WTC11 (cell line): ENCODE data around the gene DCP1A.
"Not testable (repeated sequence)": the region's sequence is repeated elsewhere in the genome, so short reads cannot be mapped to it uniquely, and the experiment has no call there.

Experiments
- CBFB ChIP-seq: sonication (generic); formaldehyde crosslinking; IDR thresholded peaks from 2 replicates; pipeline ENCODE4 v1.8.1; 2022; ENCODE audit warnings: mild to moderate bottlenecking, low read depth, missing genetic modification reagents
- FOXP1 ChIP-seq: sonication (generic); formaldehyde crosslinking; IDR thresholded peaks from 2 replicates; pipeline ENCODE4 v1.8.0; 2022; ENCODE audit warnings: missing genetic modification reagents, mild to moderate bottlenecking, moderate library complexity, borderline replicate concordance
- JUN ChIP-seq: sonication (generic); formaldehyde crosslinking; IDR thresholded peaks from 2 replicates; pipeline ENCODE4 v1.8.0; 2023; ENCODE audit warnings: mild to moderate bottlenecking, missing genetic modification reagents
- TEAD4 ChIP-seq: sonication (generic); formaldehyde crosslinking; IDR thresholded peaks from 2 replicates; pipeline ENCODE4 v1.8.0; 2022; ENCODE audit warnings: mild to moderate bottlenecking, missing genetic modification reagents
- ZNF219 ChIP-seq: sonication (generic); formaldehyde crosslinking; IDR thresholded peaks from 2 replicates; pipeline ENCODE4 v1.8.0; 2023; ENCODE audit warnings: missing genetic modification reagents, mild to moderate bottlenecking, borderline replicate concordance
- ZNF423 ChIP-seq: fragments of 250-450 bp; sonication (Bioruptor Pico); IDR thresholded peaks from 2 replicates; pipeline ENCODE4 v2.1.2; 2022; ENCODE audit warnings: mild to moderate bottlenecking, moderate library complexity
- TF ChIP-seq, protein P1 (sequence below): fragments of 200-600 bp; IDR thresholded peaks from 2 replicates; pipeline ENCODE4 v1.8.0; 2022; ENCODE audit warnings: antibody characterized with exemption
- TF ChIP-seq, protein P2 (sequence below): sonication (generic); formaldehyde crosslinking; IDR thresholded peaks from 2 replicates; pipeline ENCODE4 v1.8.0; 2022; ENCODE audit warnings: missing genetic modification reagents
- TF ChIP-seq, protein P3 (sequence below): sonication (generic); formaldehyde crosslinking; IDR thresholded peaks from 2 replicates; pipeline ENCODE4 v1.8.0; 2022; ENCODE audit warnings: mild to moderate bottlenecking, missing genetic modification reagents
- TF ChIP-seq, protein P4 (sequence below): sonication (generic); formaldehyde crosslinking; conservative IDR thresholded peaks from 2 replicates; pipeline ENCODE4 v1.8.1; 2022; ENCODE audit warnings: mild to moderate bottlenecking, missing genetic modification reagents
- TF ChIP-seq, protein P5 (sequence below): sonication (generic); formaldehyde crosslinking; IDR thresholded peaks from 2 replicates; pipeline ENCODE4 v1.8.1; 2022; ENCODE audit warnings: low read depth, missing genetic modification reagents, borderline replicate concordance

DNA sequence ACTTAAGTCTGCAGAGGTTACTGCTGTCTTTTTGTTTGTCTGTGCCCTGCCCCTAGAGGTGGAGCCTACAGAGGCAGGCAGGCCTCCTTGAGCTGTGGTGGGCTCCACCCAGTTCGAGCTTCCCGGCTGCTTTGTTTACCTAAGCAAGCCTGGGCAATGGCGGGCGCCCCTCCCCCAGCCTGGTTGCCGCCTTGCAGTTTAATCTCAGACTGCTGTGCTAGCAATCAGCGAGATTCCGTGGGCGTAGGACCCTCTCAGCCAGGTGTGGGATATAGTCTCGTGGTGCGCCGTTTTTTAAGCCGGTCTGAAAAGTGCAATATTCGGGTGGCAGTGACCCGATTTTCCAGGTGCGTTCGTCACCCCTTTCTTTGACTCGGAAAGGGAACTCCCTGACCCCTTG lies 23.4 kb upstream of the DCP1A start:
- TF ChIP-seq, protein P1, sequence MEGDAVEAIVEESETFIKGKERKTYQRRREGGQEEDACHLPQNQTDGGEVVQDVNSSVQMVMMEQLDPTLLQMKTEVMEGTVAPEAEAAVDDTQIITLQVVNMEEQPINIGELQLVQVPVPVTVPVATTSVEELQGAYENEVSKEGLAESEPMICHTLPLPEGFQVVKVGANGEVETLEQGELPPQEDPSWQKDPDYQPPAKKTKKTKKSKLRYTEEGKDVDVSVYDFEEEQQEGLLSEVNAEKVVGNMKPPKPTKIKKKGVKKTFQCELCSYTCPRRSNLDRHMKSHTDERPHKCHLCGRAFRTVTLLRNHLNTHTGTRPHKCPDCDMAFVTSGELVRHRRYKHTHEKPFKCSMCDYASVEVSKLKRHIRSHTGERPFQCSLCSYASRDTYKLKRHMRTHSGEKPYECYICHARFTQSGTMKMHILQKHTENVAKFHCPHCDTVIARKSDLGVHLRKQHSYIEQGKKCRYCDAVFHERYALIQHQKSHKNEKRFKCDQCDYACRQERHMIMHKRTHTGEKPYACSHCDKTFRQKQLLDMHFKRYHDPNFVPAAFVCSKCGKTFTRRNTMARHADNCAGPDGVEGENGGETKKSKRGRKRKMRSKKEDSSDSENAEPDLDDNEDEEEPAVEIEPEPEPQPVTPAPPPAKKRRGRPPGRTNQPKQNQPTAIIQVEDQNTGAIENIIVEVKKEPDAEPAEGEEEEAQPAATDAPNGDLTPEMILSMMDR = not testable (repeated sequence)
- TF ChIP-seq, protein P2, sequence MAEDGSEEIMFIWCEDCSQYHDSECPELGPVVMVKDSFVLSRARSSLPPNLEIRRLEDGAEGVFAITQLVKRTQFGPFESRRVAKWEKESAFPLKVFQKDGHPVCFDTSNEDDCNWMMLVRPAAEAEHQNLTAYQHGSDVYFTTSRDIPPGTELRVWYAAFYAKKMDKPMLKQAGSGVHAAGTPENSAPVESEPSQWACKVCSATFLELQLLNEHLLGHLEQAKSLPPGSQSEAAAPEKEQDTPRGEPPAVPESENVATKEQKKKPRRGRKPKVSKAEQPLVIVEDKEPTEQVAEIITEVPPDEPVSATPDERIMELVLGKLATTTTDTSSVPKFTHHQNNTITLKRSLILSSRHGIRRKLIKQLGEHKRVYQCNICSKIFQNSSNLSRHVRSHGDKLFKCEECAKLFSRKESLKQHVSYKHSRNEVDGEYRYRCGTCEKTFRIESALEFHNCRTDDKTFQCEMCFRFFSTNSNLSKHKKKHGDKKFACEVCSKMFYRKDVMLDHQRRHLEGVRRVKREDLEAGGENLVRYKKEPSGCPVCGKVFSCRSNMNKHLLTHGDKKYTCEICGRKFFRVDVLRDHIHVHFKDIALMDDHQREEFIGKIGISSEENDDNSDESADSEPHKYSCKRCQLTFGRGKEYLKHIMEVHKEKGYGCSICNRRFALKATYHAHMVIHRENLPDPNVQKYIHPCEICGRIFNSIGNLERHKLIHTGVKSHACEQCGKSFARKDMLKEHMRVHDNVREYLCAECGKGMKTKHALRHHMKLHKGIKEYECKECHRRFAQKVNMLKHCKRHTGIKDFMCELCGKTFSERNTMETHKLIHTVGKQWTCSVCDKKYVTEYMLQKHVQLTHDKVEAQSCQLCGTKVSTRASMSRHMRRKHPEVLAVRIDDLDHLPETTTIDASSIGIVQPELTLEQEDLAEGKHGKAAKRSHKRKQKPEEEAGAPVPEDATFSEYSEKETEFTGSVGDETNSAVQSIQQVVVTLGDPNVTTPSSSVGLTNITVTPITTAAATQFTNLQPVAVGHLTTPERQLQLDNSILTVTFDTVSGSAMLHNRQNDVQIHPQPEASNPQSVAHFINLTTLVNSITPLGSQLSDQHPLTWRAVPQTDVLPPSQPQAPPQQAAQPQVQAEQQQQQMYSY (CRISPR knock-in tag) = not testable (repeated sequence)
- TF ChIP-seq ZNF423, FOXP1, JUN, CBFB, ZNF219, TEAD4 (CRISPR knock-in tag): not testable (repeated sequence)
- TF ChIP-seq, protein P3, sequence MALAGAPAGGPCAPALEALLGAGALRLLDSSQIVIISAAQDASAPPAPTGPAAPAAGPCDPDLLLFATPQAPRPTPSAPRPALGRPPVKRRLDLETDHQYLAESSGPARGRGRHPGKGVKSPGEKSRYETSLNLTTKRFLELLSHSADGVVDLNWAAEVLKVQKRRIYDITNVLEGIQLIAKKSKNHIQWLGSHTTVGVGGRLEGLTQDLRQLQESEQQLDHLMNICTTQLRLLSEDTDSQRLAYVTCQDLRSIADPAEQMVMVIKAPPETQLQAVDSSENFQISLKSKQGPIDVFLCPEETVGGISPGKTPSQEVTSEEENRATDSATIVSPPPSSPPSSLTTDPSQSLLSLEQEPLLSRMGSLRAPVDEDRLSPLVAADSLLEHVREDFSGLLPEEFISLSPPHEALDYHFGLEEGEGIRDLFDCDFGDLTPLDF = not testable (repeated sequence)
- TF ChIP-seq, protein P4, sequence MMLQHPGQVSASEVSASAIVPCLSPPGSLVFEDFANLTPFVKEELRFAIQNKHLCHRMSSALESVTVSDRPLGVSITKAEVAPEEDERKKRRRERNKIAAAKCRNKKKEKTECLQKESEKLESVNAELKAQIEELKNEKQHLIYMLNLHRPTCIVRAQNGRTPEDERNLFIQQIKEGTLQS (CRISPR knock-in tag) = not testable (repeated sequence)
- TF ChIP-seq, protein P5, sequence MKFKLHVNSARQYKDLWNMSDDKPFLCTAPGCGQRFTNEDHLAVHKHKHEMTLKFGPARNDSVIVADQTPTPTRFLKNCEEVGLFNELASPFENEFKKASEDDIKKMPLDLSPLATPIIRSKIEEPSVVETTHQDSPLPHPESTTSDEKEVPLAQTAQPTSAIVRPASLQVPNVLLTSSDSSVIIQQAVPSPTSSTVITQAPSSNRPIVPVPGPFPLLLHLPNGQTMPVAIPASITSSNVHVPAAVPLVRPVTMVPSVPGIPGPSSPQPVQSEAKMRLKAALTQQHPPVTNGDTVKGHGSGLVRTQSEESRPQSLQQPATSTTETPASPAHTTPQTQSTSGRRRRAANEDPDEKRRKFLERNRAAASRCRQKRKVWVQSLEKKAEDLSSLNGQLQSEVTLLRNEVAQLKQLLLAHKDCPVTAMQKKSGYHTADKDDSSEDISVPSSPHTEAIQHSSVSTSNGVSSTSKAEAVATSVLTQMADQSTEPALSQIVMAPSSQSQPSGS (CRISPR knock-in tag) = not testable (repeated sequence)
